H9 (cell line): ENCODE results near the gene PAPLN. TPM values are rescaled to one million over a fixed set of nuclear protein-coding genes. Genes with fewer than 3 reads are reported as not detected.

Source experiments
- DNase-seq: peaks from one replicate; pipeline ENCODE4 v3.0.0-alpha.2; 2017
- H2AFZ ChIP-seq: one replicate; pipeline ENCODE4 v1.6.1; 2013; ENCODE audit warnings: mild to moderate bottlenecking, low read length, control low read depth, moderate library complexity
- H2AK5ac ChIP-seq: 2 replicates; pipeline ENCODE4 v1.6.1; 2013; ENCODE audit warnings: low read length, control low read depth, mixed read lengths; ENCODE audit not compliant: insufficient read length
- H2BK120ac ChIP-seq: one replicate; pipeline ENCODE4 v1.6.1; 2013; ENCODE audit warnings: low read depth, mild to moderate bottlenecking, low read length, control low read depth, inconsistent platforms; ENCODE audit not compliant: poor library complexity, severe bottlenecking
- H2BK12ac ChIP-seq: 2 replicates; pipeline ENCODE4 v1.6.1; 2013; ENCODE audit warnings: low read length, control low read depth, mixed read lengths, low read depth; ENCODE audit not compliant: insufficient read length
- H2BK15ac ChIP-seq: 2 replicates; pipeline ENCODE4 v1.6.1; 2013; ENCODE audit warnings: low read depth, low read length, control low read depth
- H2BK20ac ChIP-seq: one replicate; pipeline ENCODE4 v1.6.1; 2013; ENCODE audit warnings: low read depth, mild to moderate bottlenecking, low read length, control low read depth, inconsistent platforms; ENCODE audit not compliant: poor library complexity, severe bottlenecking
- H2BK5ac ChIP-seq: 2 replicates; pipeline ENCODE4 v1.6.1; 2013; ENCODE audit warnings: low read length, control low read depth, mixed read lengths; ENCODE audit not compliant: insufficient read length
- H3K14ac ChIP-seq: 2 replicates; pipeline ENCODE4 v1.6.1; 2013; ENCODE audit warnings: low read length, control low read depth; ENCODE audit not compliant: insufficient read depth
- H3K18ac ChIP-seq: 2 replicates; pipeline ENCODE4 v1.6.1; 2013; ENCODE audit warnings: low read depth, mild to moderate bottlenecking, mixed read lengths, low read length, control low read depth; ENCODE audit not compliant: insufficient read length
- H3K23ac ChIP-seq: 2 replicates; pipeline ENCODE4 v1.6.1; 2013; ENCODE audit warnings: low read length, control low read depth, mixed read lengths, low read depth; ENCODE audit not compliant: insufficient read length
- H3K23me2 ChIP-seq: 2 replicates; pipeline ENCODE4 v1.6.1; 2013; ENCODE audit warnings: low read depth, mild to moderate bottlenecking, mixed read lengths, low read length, control low read depth; ENCODE audit not compliant: insufficient read length, poor library complexity, severe bottlenecking
- H3K27ac ChIP-seq: 2 replicates; pipeline ENCODE4 v1.5.1; 2013; ENCODE audit warnings: low read length, control low read depth, mixed read lengths, low read depth; ENCODE audit not compliant: insufficient read length
- H3K27me3 ChIP-seq: 2 replicates; pipeline ENCODE4 v1.6.1; 2013; ENCODE audit warnings: low read length, control low read depth, inconsistent platforms; ENCODE audit not compliant: insufficient read depth
- H3K4ac ChIP-seq: 2 replicates; pipeline ENCODE4 v1.6.1; 2013; ENCODE audit warnings: low read depth, mild to moderate bottlenecking, control low read depth, inconsistent platforms, low read length, moderate library complexity
- H3K4me1 ChIP-seq: 2 replicates; pipeline ENCODE4 v1.6.1; 2013; ENCODE audit warnings: low read length, control low read depth, inconsistent platforms; ENCODE audit not compliant: insufficient read depth
- H3K4me2 ChIP-seq: 2 replicates; pipeline ENCODE4 v1.6.1; 2013; ENCODE audit warnings: low read length, control low read depth, mixed read lengths; ENCODE audit not compliant: insufficient read length, insufficient read depth
- H3K56ac ChIP-seq: 2 replicates; pipeline ENCODE4 v1.6.1; 2013; ENCODE audit warnings: low read depth, mild to moderate bottlenecking, mixed read lengths, low read length, control low read depth; ENCODE audit not compliant: insufficient read length
- H3K79me1 ChIP-seq: 2 replicates; pipeline ENCODE4 v1.6.1; 2013; ENCODE audit warnings: low read depth, mild to moderate bottlenecking, moderate library complexity, low read length, control low read depth, inconsistent platforms; ENCODE audit not compliant: insufficient read depth, poor library complexity, severe bottlenecking
- H3K79me2 ChIP-seq: 2 replicates; pipeline ENCODE4 v1.6.1; 2013; ENCODE audit warnings: low read length, control low read depth, inconsistent platforms; ENCODE audit not compliant: insufficient read depth
- H3K9ac ChIP-seq: 2 replicates; pipeline ENCODE4 v1.6.1; 2013; ENCODE audit warnings: low read length, control low read depth, mixed read lengths; ENCODE audit not compliant: insufficient read length; ENCODE audit errors: extremely low read depth
- H3K9me3 ChIP-seq: one replicate; pipeline ENCODE4 v1.6.1; 2013; ENCODE audit warnings: low read depth, low read length, inconsistent platforms; ENCODE audit not compliant: control insufficient read depth
- H3T11ph ChIP-seq: one replicate; pipeline ENCODE4 v1.6.1; 2013; ENCODE audit warnings: mild to moderate bottlenecking, low read length, control low read depth, inconsistent platforms
- H4K20me1 ChIP-seq: one replicate; pipeline ENCODE4 v1.6.1; 2013; ENCODE audit not compliant: control insufficient read depth, insufficient read length, insufficient read depth
- H4K5ac ChIP-seq: 2 replicates; pipeline ENCODE4 v1.6.1; 2013; ENCODE audit warnings: low read depth, mild to moderate bottlenecking, mixed read lengths, low read length, control low read depth; ENCODE audit not compliant: insufficient read length
- H4K8ac ChIP-seq: replicated peaks from 2 replicates; pipeline ENCODE4 v1.6.1; 2013; ENCODE audit warnings: low read length, control low read depth, mixed read lengths, low read depth; ENCODE audit not compliant: insufficient read length
- H4K91ac ChIP-seq: 2 replicates; pipeline ENCODE4 v1.6.1; 2013; ENCODE audit warnings: low read depth, mild to moderate bottlenecking, moderate library complexity, mixed read lengths, low read length, control low read depth; ENCODE audit not compliant: insufficient read length
- H3K27ac Mint-ChIP-seq, 3 experiments: 2 replicates in 2 of 3; 3 replicates in 1 of 3; pipeline ENCODE4 v1.8.0; 2020 to 2021; ENCODE audit warnings: mixed read lengths in 3 of 3, mild to moderate bottlenecking in 1 of 3, moderate library complexity in 1 of 3
- H3K27me3 Mint-ChIP-seq: 2 replicates; pipeline ENCODE4 v1.8.0; 2021; ENCODE audit warnings: low read depth, mild to moderate bottlenecking, moderate library complexity, mixed read lengths
- H3K36me3 Mint-ChIP-seq, 3 experiments: 2 replicates in 2 of 3; 3 replicates in 1 of 3; pipeline ENCODE4 v1.8.0; 2020 to 2021; ENCODE audit warnings: low read depth in 3 of 3, mixed read lengths in 3 of 3; ENCODE audit not compliant: insufficient read depth in 1 of 3
- H3K4me1 Mint-ChIP-seq, 2 experiments: 2 replicates each; pipeline ENCODE4 v1.8.0; 2020; ENCODE audit warnings: mixed read lengths in 2 of 2
- H3K4me3 Mint-ChIP-seq, 2 experiments: 2 replicates in 1 of 2; 3 replicates in 1 of 2; pipeline ENCODE4 v1.8.0; 2020 to 2021; ENCODE audit warnings: mild to moderate bottlenecking in 2 of 2, mixed read lengths in 2 of 2, moderate library complexity in 1 of 2
- H3K9me3 Mint-ChIP-seq, 2 experiments: 2 replicates in 1 of 2; 3 replicates in 1 of 2; pipeline ENCODE4 v1.8.0; 2020; ENCODE audit warnings: mild to moderate bottlenecking in 2 of 2, mixed read lengths in 2 of 2, moderate library complexity in 1 of 2
- CTCF ChIP-seq: fragments of 200-600 bp; sonication (generic); conservative IDR thresholded peaks from 3 replicates; pipeline ENCODE4 v1.8.0; 2021; ENCODE audit warnings: antibody characterized with exemption, mild to moderate bottlenecking
- WGBS: extraction: QIAGEN DNeasy Blood & Tissue Kit; methylation state at CpG from one replicate; pipeline ENCODE4 v1.1.7; 2013; ENCODE audit warnings: missing lambda C conversion rate, low lambda C conversion rate, mixed read lengths; ENCODE audit not compliant: insufficient read length; ENCODE audit errors: extremely low coverage; 5-methylcytosine and 5-hydroxymethylcytosine counted together
- total RNA-seq: library from RNA; stranded (reverse); gene quantifications from 2 replicates; pipeline ENCODE4 v1.2.1, GENCODE V29; 2021

The PAPLN gene
- total RNA-seq, 1 experiment from 2014 or later: 8.5 TPM

- H3K27me3 Mint-ChIP-seq: peaks cover 70% of the 10 kb centered on the region
- peaks cover 4% of the 10 kb centered on the region; the same call in 1 of the 2 replicates for H3K4me1 ChIP-seq
- no peak overlapping the region for H3K4ac ChIP-seq
- H2BK20ac ChIP-seq: no peak overlapping the region
- H3K4me2 ChIP-seq: peak overlapping the region; percentile 21
- H3K23me2 ChIP-seq: peaks cover 16% of the 10 kb centered on the region
- no peak overlapping the region for H2BK5ac ChIP-seq
- H3K27me3 ChIP-seq: peaks cover 20% of the 10 kb centered on the region
- peak; percentile 61 for DNase-seq
- H3T11ph ChIP-seq: no peak overlapping the region
- no CpG with 5 or more reads among the region's 48 CpGs for WGBS
- no peak overlapping the region for H3K23ac ChIP-seq
- no peaks in the 10 kb centered on the region for H3K9me3 ChIP-seq
- no peak overlapping the region for H3K27ac Mint-ChIP-seq
- no peak overlapping the region for H2AFZ ChIP-seq
- H2AK5ac ChIP-seq: no peak overlapping the region
- H3K56ac ChIP-seq: no peak overlapping the region
- no peak overlapping the region for H3K18ac ChIP-seq
- H3K14ac ChIP-seq: no peak overlapping the region
- no peaks in the 10 kb centered on the region for H3K79me2 ChIP-seq
- H2BK120ac ChIP-seq: no peak overlapping the region
- peaks cover 46 to 52% of the 10 kb centered on the region in 2 experiments for H3K4me1 Mint-ChIP-seq
- peak overlapping the region; percentile 38 to 77 for H3K4me3 Mint-ChIP-seq
- no peak overlapping the region for H4K91ac ChIP-seq
- TF ChIP-seq CTCF: no peak
- H3K9me3 Mint-ChIP-seq: no peaks in the 10 kb centered on the region; a peak in 1 of 5 replicates
- no peak overlapping the region for H3K9ac ChIP-seq
- no peak overlapping the region for H4K5ac ChIP-seq
- H4K8ac ChIP-seq: no peak overlapping the region
- no peaks in the 10 kb centered on the region for H3K79me1 ChIP-seq
- no peaks in the 10 kb centered on the region for H4K20me1 ChIP-seq
- H2BK15ac ChIP-seq: no peak overlapping the region
- no peak overlapping the region for H3K27ac ChIP-seq
- no peak overlapping the region for H2BK12ac ChIP-seq
- peaks cover 0 to 3% (median 0%) of the 10 kb centered on the region in 3 experiments; a peak in 1 of 7 replicates for H3K36me3 Mint-ChIP-seq
Observed at GRCh38 chr14:73239393-73240241, 2.3 kb downstream of the PAPLN start.
